T-cell (primary cell): ENCODE results near the gene TAF3. TPM values are rescaled to one million over a fixed set of nuclear protein-coding genes. Genes with fewer than 3 reads are reported as not detected.
A peak's percentile ranks its signal among the peaks of the same experiment; 100 is the strongest.
"Not testable (repeated sequence)": the region's sequence is repeated elsewhere in the genome, so short reads cannot be mapped to it uniquely, and the experiment has no call there.

Experiments
- ATAC-seq, 4 experiments: fragments of 200-7000 bp in 3 of 4; fragments of 150-1000 bp in 1 of 4; cut with Tn5 transposase; replicated peaks in 1 of 4; 1 replicate in 3 of 4; 2 replicates in 1 of 4; pipeline ENCODE4 v1.10.0; 2021; ENCODE audit warnings: moderate library complexity in 3 of 4, mild to moderate bottlenecking in 2 of 4, moderate number of reproducible peaks in 1 of 4
- CTCF ChIA-PET, 2 donors: fragments of 300-600 bp; sonication (Branson Sonifier 250); formaldehyde crosslinking; loops; one replicate each; lab custom pipeline; 2022; ENCODE audit warnings: antibody characterized with exemption in 2 of 2; lab: Charles Lee
- POLR2A ChIA-PET, 2 donors: fragments of 300-600 bp; sonication (Branson Sonifier 250); formaldehyde crosslinking; loops; one replicate each; lab custom pipeline; 2022; ENCODE audit warnings: antibody characterized with exemption in 2 of 2; lab: Charles Lee
- DNase-seq, 35 experiments: peaks; one replicate each; pipeline versions ENCODE4 v3.0.0 to v3.0.0-alpha.2; 2013 to 2023
- H3K27ac ChIP-seq: one replicate; pipeline ENCODE4 v1.5.1; 2013; ENCODE audit warnings: low read length
- H3K27me3 ChIP-seq, 2 experiments: replicated peaks in 1 of 2; 1 replicate in 1 of 2; 2 replicates in 1 of 2; pipeline versions ENCODE4 v1.6.1 to v1.7.0; 2013; ENCODE audit warnings: low read length in 1 of 2, mixed read lengths in 1 of 2; ENCODE audit not compliant: control insufficient read depth in 2 of 2, insufficient read depth in 2 of 2; ENCODE audit errors: extremely low read depth in 1 of 2
- H3K36me3 ChIP-seq, 2 donors: 1 replicate in 1 of 2; 2 replicates in 1 of 2; pipeline versions ENCODE4 v1.6.1 to v1.7.0; 2013; ENCODE audit warnings: low read length in 1 of 2; ENCODE audit not compliant: control insufficient read depth in 2 of 2, insufficient read depth in 1 of 2; ENCODE audit errors: extremely low read depth in 1 of 2
- H3K4me1 ChIP-seq, 2 experiments: 1 replicate in 1 of 2; 2 replicates in 1 of 2; pipeline versions ENCODE4 v1.6.1 to v1.7.0; 2013; ENCODE audit warnings: low read length in 2 of 2, mixed read lengths in 1 of 2; ENCODE audit not compliant: insufficient read depth in 2 of 2, control insufficient read depth in 1 of 2; ENCODE audit errors: extremely low read depth in 1 of 2
- H3K4me3 ChIP-seq, 2 donors: 1 replicate in 1 of 2; 2 replicates in 1 of 2; pipeline versions ENCODE4 v1.5.1 to v1.7.0; 2013; ENCODE audit warnings: mild to moderate bottlenecking in 2 of 2, low read length in 1 of 2, moderate library complexity in 1 of 2; ENCODE audit not compliant: control insufficient read depth in 1 of 2; ENCODE audit errors: extremely low read depth in 1 of 2
- H3K9me3 ChIP-seq: 2 replicates; pipeline ENCODE4 v1.7.0; 2013
- H3K27ac Mint-ChIP-seq, 2 donors: one replicate each; pipeline ENCODE4 v1.8.0; 2020 to 2021; ENCODE audit warnings: mild to moderate bottlenecking in 2 of 2, mixed read lengths in 2 of 2
- H3K27me3 Mint-ChIP-seq, 2 donors: one replicate each; pipeline ENCODE4 v1.8.0; 2021 to 2022; ENCODE audit warnings: mixed read lengths in 2 of 2
- H3K36me3 Mint-ChIP-seq: one replicate; pipeline ENCODE4 v1.8.0; 2021; ENCODE audit warnings: mixed read lengths
- H3K4me1 Mint-ChIP-seq, 3 donors: one replicate each; pipeline ENCODE4 v1.8.0; 2020 to 2022; ENCODE audit warnings: mixed read lengths in 3 of 3, mild to moderate bottlenecking in 1 of 3
- H3K4me3 Mint-ChIP-seq, 3 donors: one replicate each; pipeline ENCODE4 v1.8.0; 2020 to 2022; ENCODE audit warnings: mild to moderate bottlenecking in 3 of 3, mixed read lengths in 3 of 3, moderate library complexity in 3 of 3
- H3K9me3 Mint-ChIP-seq, 3 donors: one replicate each; pipeline ENCODE4 v1.8.0; 2020 to 2022; ENCODE audit warnings: mixed read lengths in 3 of 3
- WGBS: methylation state at CpG from one replicate; pipeline ENCODE4 v1.1.5; 2013; ENCODE audit warnings: missing lambda C conversion rate; ENCODE audit not compliant: insufficient coverage; 5-methylcytosine and 5-hydroxymethylcytosine counted together
- total RNA-seq, 35 experiments: library from RNA in 6 of 35; stranded (reverse) in 6 of 35; fragments of 120-200 nt in 1 of 35; gene quantifications; one replicate each; pipeline versions ENCODE4 v1.2.1 to v1.2.4 and lab custom pipeline; 2013 to 2026

TAF3 gene
- total RNA-seq, 5 donors from 2014 or later (not counting 1 experiment from before 2014, with no cell fraction given) = 18.2 to 21.8 (median 20.0) TPM

DNA sequence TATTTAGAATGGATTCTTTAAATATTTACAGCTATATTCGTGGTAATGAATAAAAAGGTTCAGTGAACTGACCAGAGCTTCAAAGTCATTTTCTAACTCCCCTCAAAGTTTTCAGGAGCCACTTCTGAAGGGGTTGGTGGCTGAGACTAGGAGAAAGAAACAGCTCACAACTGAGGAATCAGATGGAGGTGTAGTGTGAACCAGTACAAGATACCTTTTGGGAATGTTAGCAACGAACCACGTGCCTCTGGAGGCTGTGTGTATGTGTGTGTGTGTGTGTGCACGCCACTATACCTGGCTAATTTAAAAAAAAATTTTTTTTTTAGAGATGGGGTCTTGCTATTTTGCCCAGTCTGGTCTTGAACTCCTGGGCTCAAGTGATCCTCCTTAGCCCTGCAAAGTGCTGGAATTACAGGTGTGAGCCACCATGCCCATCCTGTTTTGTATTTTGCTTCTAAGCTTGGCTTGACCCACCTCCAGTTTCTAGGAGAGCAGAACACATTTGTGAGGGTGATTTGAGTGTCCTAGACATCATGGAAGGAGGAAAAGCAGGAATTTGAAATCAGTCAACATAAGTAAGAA lies 9.5 kb upstream of the TAF3 start:
- 100% methylated on average over 2 of the region's 4 CpGs for WGBS
- Mint-ChIP-seq H3K36me3 (peaks cover 21% of the 10 kb centered on the region), H3K27me3 (no peaks in the 10 kb centered on the region), H3K4me3 (no peak overlapping the region), H3K27ac (no peak overlapping the region), H3K4me1 (peaks cover 0 to 5% (median 0%) of the 10 kb centered on the region in 3 donors), H3K9me3 (no peaks in the 10 kb centered on the region)
- CTCF ChIA-PET = interaction anchor here (0.6 to 0.7 kb wide), 2 partner anchors 16 to 393 kb away, joined by 4 read pairs; no protein-coding TSS in a partner anchor
- DNase-seq = no peak
- peaks cover 3 to 31% of the 10 kb centered on the region in 2 donors for H3K36me3 ChIP-seq
- no peak overlapping the region for H3K4me3 ChIP-seq
- H3K4me1 ChIP-seq = no peaks in the 10 kb centered on the region
- H3K27ac ChIP-seq = no peak overlapping the region
- no peaks in the 10 kb centered on the region for H3K9me3 ChIP-seq
- no peak for ATAC-seq
- no peaks in the 10 kb centered on the region for H3K27me3 ChIP-seq
- POLR2A ChIA-PET = interaction anchor here (0.6 to 1.8 kb wide), 4 partner anchors 9 to 133 kb away, joined by 3 to 5 read pairs (median 4); partner anchors contain the start of gene ATP5F1C (in 1 of the 2)

DNA sequence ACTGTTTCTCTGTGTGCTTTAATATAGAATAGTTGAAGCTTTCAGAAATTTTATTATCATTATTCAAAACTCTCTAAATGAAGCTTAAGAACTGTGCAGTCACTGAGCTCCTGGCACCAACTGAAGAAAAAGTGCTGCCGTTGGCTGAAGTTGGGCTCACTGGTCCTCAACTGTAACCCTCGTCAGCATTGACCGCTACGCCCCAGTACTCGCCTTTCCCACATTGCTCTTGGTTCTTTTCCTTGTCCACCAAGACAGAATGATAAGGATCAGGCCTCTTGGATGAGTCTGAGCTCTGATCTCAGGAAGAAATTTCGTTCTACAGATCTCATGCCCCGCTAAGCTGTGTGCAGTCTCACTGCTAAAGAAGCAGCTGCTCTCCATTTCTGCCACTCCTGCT lies 7.9 kb upstream of the TAF3 start:
- Mint-ChIP-seq H3K27ac (no peak overlapping the region), H3K9me3 (no peaks in the 10 kb centered on the region), H3K27me3 (peaks cover 0 to 2% of the 10 kb centered on the region in 2 donors), H3K36me3 (peaks cover 7% of the 10 kb centered on the region), H3K4me3 (no peak overlapping the region), H3K4me1 (peaks cover 0 to 5% (median 0%) of the 10 kb centered on the region in 3 donors)
- 91% methylated on average over 7 of the region's 7 CpGs for WGBS
- ATAC-seq (no peak), DNase-seq (no peak)
- H3K9me3 ChIP-seq = no peaks in the 10 kb centered on the region
- peaks cover 0 to 8% of the 10 kb centered on the region in 2 experiments for H3K27me3 ChIP-seq
- CTCF ChIA-PET = no interaction called here
- POLR2A ChIA-PET = interaction anchor here in 1 of 2 donors (0.6 kb wide), 1 partner anchor 23 kb away, joined by 3 read pairs; the partner anchor contains the start of genes ATP5F1C and KIN
- peaks cover 3 to 17% of the 10 kb centered on the region in 2 donors for H3K36me3 ChIP-seq
- H3K27ac ChIP-seq = no peak overlapping the region
- no peak overlapping the region for H3K4me3 ChIP-seq
- no peaks in the 10 kb centered on the region for H3K4me1 ChIP-seq

GRCh38 chr10:7811000-7811399 lies 7.3 kb upstream of the TAF3 start:
- 92% methylated on average over 2 of the region's 5 CpGs for WGBS
- POLR2A ChIA-PET = interaction anchor here in 1 of 2 donors (0.6 kb wide), 1 partner anchor 23 kb away, joined by 3 read pairs; the partner anchor contains the start of genes ATP5F1C and KIN
- CTCF ChIA-PET = no interaction called here

GRCh38 chr10:7811743-7812142 lies 6.6 kb upstream of the TAF3 start:
- H3K36me3 Mint-ChIP-seq, H3K36me3 ChIP-seq, H3K27me3 Mint-ChIP-seq, H3K9me3 ChIP-seq, H3K27ac ChIP-seq, H3K9me3 Mint-ChIP-seq, DNase-seq, POLR2A ChIA-PET, H3K4me3 Mint-ChIP-seq, ATAC-seq, H3K4me3 ChIP-seq, H3K27ac Mint-ChIP-seq, H3K4me1 ChIP-seq, H3K4me1 Mint-ChIP-seq: not testable (repeated sequence)
- H3K27me3 ChIP-seq = peaks cover 0 to 16% of the 10 kb centered on the region in 2 experiments
- WGBS = 90% methylated on average over 3 of the region's 7 CpGs
- CTCF ChIA-PET = interaction anchor here in 1 of 2 donors (0.5 kb wide), 1 partner anchor 98 kb away, joined by 6 read pairs; no protein-coding TSS in a partner anchor

More at GRCh38 chr10:7811000-7811399, 7.3 kb upstream of the TAF3 start:
- peaks cover 1 to 13% of the 10 kb centered on the region in 2 donors for H3K36me3 ChIP-seq
- DNase-seq (no peak), ATAC-seq (no peak)
- H3K36me3 Mint-ChIP-seq = peaks cover 7% of the 10 kb centered on the region
- H3K27me3 Mint-ChIP-seq = peaks cover 0 to 2% of the 10 kb centered on the region in 2 donors
- H3K27me3 ChIP-seq = peaks cover 0 to 10% of the 10 kb centered on the region in 2 experiments
- no peak overlapping the region for H3K27ac Mint-ChIP-seq
- H3K9me3 ChIP-seq = no peaks in the 10 kb centered on the region
- no peaks in the 10 kb centered on the region for H3K9me3 Mint-ChIP-seq
- no peaks in the 10 kb centered on the region for H3K4me1 ChIP-seq
- no peak overlapping the region for H3K4me3 ChIP-seq
- H3K27ac ChIP-seq = no peak overlapping the region
- peaks cover 0 to 5% (median 0%) of the 10 kb centered on the region in 3 donors for H3K4me1 Mint-ChIP-seq
- H3K4me3 Mint-ChIP-seq = no peak overlapping the region

- ATAC-seq (no peak), DNase-seq (no peak)
- 74% methylated on average over 3 of the region's 3 CpGs for WGBS
- ChIA-PET POLR2A (no interaction called here), CTCF (no interaction called here)
- H3K27me3 ChIP-seq = peaks cover 0 to 16% of the 10 kb centered on the region in 2 experiments
- H3K27ac ChIP-seq = no peak overlapping the region
- Mint-ChIP-seq H3K9me3 (no peaks in the 10 kb centered on the region), H3K27ac (no peak overlapping the region), H3K27me3 (peaks cover 0 to 2% of the 10 kb centered on the region in 2 donors), H3K36me3 (no peaks in the 10 kb centered on the region), H3K4me1 (peaks cover 12 to 20% (median 13%) of the 10 kb centered on the region in 3 donors), H3K4me3 (no peak overlapping the region)
- no peaks in the 10 kb centered on the region for H3K36me3 ChIP-seq
- H3K4me3 ChIP-seq = no peak overlapping the region
- H3K4me1 ChIP-seq = peaks cover 0 to 8% of the 10 kb centered on the region in 2 experiments
- H3K9me3 ChIP-seq = no peaks in the 10 kb centered on the region
These were observed 4.8 kb upstream of the TAF3 start for GRCh38 chr10:7813481-7813880.

DNA sequence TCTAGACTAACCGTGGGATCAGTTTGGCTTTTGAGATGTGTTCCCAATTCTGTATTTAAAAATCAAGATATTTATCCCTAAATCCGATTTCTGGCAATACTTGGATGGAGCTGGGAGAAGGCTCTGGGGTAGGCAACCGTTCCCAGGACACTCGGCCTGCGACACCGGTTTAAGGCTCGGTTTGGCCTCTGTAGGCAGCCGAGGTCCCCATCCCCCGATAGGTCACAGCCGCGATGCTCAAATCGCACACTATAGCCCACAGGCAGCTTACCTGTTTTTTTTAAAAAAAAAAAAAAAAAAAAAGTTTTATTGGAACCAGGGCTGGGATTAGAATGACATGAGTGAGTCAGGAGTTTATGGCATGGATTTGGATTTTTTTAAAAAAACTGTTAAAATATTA lies 729 bp upstream of the TAF3 start:
- peaks cover 0 to 16% of the 10 kb centered on the region in 2 experiments for H3K27me3 ChIP-seq
- Mint-ChIP-seq H3K4me1 (peaks cover 41 to 47% (median 44%) of the 10 kb centered on the region in 3 donors), H3K27me3 (peaks cover 0 to 2% of the 10 kb centered on the region in 2 donors), H3K4me3 (peak overlapping the region; percentile 97 to 99 (median 97)), H3K9me3 (no peaks in the 10 kb centered on the region), H3K27ac (peak overlapping the region in 1 of 2 donors; percentile 84), H3K36me3 (peaks cover 7% of the 10 kb centered on the region)
- no peaks in the 10 kb centered on the region for H3K9me3 ChIP-seq
- 20% methylated on average over 1 of the region's 12 CpGs for WGBS
- DNase-seq (peak in 1 of 35 experiments; percentile 3), ATAC-seq (no peak)
- ChIA-PET CTCF (interaction anchor here (1.0 to 2.4 kb wide), 3 partner anchors 14 to 1462 kb away, joined by 3 to 13 read pairs (median 3); partner anchors contain the start of genes ATP5F1C (in 1 of the 2) and KIN (in 1 of the 2)), POLR2A (interaction anchor here (0.6 to 2.0 kb wide), 6 partner anchors 10 to 292 kb away, joined by 3 to 23 read pairs (median 5); partner anchors contain the start of genes ATP5F1C (in 2 of the 2) and KIN (in 2 of the 2))
- peaks cover 9 to 24% of the 10 kb centered on the region in 2 experiments for H3K4me1 ChIP-seq
- H3K27ac ChIP-seq = peak overlapping the region; percentile 14
- H3K36me3 ChIP-seq = peaks cover 0 to 5% of the 10 kb centered on the region in 2 donors
- peak overlapping the region; percentile 93 to 97 for H3K4me3 ChIP-seq
